H4 (cell line): ENCODE results near the gene FRAS1. TPM values are rescaled to one million over a fixed set of nuclear protein-coding genes. Genes with fewer than 3 reads are reported as not detected.

Experiments used
- DNase-seq: peaks from one replicate; pipeline ENCODE4 v3.0.0-alpha.2; 2015; ENCODE audit warnings: low spot score
- total RNA-seq: library from RNA; depleted of rRNA; stranded (reverse); fragments of >200 nt; shearing (Covaris generic); gene quantifications from 2 replicates; pipeline ENCODE4 v1.2.3, GENCODE V29; 2014

Gene FRAS1
- total RNA-seq, 1 experiment from 2014 or later: 0.43 TPM

DNA sequence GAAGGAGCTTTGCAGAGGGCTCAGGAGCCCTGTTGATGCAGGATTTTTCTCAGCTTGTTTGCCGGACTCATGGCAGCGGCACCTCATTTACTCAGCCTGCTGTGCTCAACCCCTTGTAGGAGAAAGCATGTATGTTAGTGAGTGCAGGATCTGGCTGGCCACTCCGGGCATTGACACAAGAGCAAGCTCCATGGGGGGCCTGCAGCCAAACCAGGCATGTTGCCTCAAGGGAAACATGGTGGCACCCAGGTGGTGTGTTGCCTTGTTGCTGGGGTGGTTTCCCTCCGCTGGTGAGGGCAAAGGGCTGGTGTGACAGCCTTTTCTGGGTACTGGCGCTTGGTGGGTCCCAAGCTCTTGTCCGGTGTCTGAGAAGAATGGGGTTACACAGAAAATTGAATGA, 305.2 kb downstream of the FRAS1 start:
- DNase-seq: no peak

DNA sequence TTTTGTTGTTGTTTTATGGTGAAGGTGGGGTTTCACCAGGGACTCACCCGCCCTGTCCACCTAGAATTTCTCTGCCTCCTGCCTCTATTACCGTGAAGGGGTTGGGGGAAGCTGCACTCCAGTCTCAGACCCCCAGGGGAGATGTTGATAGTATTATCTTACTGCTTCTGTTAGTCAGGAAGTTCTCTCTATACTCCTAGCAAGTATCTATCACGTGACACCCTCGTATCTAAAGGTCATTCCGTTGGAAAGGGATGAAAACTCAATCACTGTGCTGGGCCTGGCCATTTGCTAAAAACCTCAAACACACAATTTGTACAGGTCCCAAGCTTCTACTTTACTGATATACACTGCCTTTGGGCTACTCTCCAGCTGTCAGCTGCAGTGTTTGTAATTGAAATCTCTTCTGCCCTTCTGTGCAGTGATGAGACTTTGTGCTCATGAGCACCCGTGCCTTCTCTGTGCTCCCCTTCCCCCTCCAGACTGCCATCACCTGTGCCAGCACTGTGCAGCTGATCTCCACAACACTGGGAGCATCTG, 306.0 kb downstream of the FRAS1 start:
- no peak for DNase-seq

GRCh38 chr4:78369679-78370078, 312.6 kb downstream of the FRAS1 start:
- DNase-seq: no peak

DNA sequence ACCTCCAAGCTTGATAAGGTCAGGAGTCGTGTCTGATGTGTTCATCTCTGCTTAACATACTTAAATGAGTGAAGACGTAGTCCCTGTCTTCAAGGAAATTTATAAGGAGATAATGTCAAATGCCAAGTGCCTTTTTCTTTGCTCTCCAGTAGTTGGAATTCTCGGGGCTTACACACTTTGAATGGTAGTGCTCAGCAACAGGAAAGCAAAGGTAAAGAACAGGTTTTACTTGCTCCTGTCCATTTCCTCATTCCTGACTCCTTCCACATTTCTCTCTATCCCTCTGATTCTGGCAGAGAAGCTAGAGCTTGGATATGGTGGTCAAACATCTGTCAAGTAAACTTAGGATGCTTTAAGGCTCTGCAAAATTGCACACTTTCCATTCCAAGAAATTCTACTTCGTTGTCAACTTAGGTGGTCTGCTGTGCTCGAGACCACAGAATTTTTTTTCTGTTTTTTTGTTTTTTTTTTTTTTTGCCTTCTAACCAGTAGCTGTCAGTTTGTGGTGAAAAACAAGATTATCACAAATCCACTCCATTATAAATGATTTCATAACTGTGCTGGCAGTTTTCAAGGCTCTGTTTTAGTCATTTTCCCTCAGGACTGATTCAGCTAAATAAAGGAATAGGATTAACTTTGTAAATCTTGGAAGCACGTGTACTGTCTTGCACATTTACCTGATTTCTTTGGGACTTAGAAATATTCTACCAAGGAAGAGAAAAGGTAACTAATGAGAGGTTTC, 313.7 kb downstream of the FRAS1 start:
- no peak for DNase-seq

GRCh38 chr4:78372355-78372988, 315.3 kb downstream of the FRAS1 start:
- DNase-seq: no peak

GRCh38 chr4:78377555-78377954, 320.4 kb downstream of the FRAS1 start:
- no peak for DNase-seq

DNA sequence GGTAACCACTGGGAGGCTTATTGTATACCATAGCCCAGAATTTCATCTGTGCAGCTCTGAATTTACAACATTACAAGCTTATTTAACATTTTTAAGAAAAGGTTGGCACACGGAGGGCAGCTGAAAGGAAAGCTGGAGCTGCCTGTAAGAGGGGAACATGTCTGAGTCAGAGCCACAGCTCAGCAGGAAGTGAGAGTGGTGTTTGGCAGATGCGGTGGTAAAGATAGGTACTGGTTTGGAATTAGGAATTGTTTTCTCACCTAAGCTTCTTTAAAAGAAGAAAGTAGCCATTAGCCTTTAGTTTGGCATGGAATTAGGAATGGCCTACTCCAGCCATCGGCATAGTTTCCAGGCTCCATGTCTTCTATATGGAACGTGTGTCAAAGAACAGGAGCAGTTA, 321.9 kb downstream of the FRAS1 start:
- no peak for DNase-seq

GRCh38 chr4:78379991-78380729, 323.0 kb downstream of the FRAS1 start:
- DNase-seq: no peak

GRCh38 chr4:78386679-78387078, 329.6 kb downstream of the FRAS1 start:
- no peak for DNase-seq

- DNase-seq: no peak
Observed at GRCh38 chr4:78395642-78396041, 338.5 kb downstream of the FRAS1 start.

- no peak for DNase-seq
Observed at GRCh38 chr4:78396613-78397291, 339.6 kb downstream of the FRAS1 start.

- DNase-seq: no peak
Observed at GRCh38 chr4:78397292-78397630, 340.1 kb downstream of the FRAS1 start.

GRCh38 chr4:78409612-78410202, 352.6 kb downstream of the FRAS1 start:
- no peak for DNase-seq

- DNase-seq: no peak
Observed at GRCh38 chr4:78410225-78410624, 353.1 kb downstream of the FRAS1 start.

DNA sequence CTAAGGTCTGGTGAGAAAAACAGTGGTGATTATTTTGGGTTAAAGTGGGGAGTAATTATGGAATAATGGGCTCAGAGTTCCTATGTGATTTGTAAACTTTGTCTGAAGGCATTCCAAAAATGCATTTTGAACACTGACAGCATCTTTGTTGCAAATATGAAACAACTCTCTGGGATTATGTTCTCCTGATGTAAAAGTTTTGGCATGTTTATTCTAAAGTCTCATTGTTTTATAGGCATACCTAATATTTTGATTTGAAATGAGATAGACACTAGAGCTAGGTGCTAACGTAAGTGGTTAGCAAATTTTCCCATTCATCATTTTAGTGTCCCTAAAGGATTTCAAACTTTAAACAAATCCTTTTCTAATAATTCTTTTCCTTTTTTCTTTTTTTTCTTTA, 353.6 kb downstream of the FRAS1 start:
- DNase-seq: no peak

- DNase-seq: no peak
Observed at GRCh38 chr4:78414116-78414515, 357.0 kb downstream of the FRAS1 start.

DNA sequence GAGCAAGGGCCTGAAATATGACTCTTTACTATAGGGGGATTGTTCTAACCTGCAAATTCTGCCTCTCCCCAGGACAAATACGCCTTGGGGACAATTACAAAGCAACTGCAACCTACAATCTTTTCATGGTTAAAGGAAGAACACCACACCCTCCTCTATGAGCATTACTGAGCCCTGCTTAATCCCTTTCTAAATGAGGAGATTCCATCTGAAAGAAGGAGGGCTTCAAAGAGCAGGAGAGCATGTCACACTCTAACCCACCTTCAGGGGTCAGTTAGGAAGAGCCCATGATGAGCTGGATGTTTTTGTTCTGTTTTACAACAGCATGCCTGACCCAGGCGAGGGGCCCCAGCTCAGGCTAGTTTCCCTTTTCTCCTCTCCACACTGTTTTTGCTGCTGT, 360.5 kb downstream of the FRAS1 start:
- DNase-seq: no peak

GRCh38 chr4:78418406-78418805, 361.3 kb downstream of the FRAS1 start:
- DNase-seq: no peak

- no peak for DNase-seq
Observed at GRCh38 chr4:78423790-78424189, 366.7 kb downstream of the FRAS1 start.

- DNase-seq: no peak
Observed at GRCh38 chr4:78424461-78424860, 367.3 kb downstream of the FRAS1 start.

GRCh38 chr4:78426972-78427371, 369.8 kb downstream of the FRAS1 start:
- DNase-seq: no peak

GRCh38 chr4:78428996-78429395, 371.9 kb downstream of the FRAS1 start:
- no peak for DNase-seq
